Activated T-cell treated with anti-CD3 and anti-CD28 coated beads for 4 hours (primary cell): Measurements from ENCODE around the gene MND1.
"Not testable (repeated sequence)": the region's sequence is repeated elsewhere in the genome, so short reads cannot be mapped to it uniquely, and the experiment has no call there.

ENCODE experiments used
- DNase-seq: peaks from one replicate; pipeline ENCODE4 v3.0.0-alpha.2; 2020

The MND1 gene

DNA sequence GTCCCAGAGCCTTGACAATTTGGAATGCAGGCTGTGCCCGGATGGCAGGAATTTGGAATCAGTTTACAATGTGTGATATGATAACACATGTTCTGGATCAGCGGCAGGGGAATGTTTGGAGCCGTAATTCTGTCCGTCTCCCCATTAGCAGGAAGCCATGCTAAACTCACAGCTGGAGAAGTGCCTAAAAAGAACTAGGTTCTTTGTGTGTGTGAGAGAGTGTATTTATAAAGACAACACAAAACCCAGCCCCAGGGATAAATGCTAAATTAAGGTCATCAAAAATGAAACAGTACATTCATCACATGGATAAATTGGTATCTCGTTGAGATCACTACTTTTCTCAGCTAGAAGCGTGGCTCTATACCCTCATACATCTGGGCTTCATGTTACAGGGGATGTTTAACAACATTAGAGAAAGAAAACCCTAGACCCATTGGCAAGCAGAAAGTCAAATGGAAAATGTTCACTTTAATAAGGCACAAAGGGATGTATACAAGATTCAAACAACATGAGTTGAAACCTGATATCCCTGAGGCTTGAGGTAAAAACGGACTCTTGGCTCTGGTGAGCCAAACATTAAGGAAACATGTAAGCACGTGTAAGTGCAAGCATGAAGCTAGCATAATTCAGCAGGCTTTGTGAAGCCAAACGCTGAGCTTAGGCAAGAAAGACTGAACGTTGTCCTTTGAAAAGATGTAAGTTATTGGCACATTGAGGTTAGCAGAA is 103.7 kb downstream of the MND1 start:
- no peak for DNase-seq

DNA sequence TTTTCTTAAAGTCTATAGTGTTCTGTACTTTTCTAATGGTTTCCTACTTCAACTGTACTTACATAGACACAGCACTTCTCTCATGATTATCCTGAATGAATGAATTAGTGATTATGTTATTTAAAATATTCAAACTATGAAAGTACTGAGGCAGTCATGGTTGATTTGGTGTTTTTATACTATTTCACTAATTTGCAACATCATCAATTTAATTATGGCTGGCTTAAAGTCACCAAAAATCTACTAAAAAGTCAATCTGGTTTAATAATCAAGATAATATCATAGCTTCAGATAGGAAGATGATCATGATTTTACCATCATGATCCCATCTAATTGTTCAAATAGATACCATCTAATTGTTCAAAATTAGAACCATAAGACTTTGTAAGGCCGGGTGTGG is 104.8 kb downstream of the MND1 start:
- no peak for DNase-seq

DNA sequence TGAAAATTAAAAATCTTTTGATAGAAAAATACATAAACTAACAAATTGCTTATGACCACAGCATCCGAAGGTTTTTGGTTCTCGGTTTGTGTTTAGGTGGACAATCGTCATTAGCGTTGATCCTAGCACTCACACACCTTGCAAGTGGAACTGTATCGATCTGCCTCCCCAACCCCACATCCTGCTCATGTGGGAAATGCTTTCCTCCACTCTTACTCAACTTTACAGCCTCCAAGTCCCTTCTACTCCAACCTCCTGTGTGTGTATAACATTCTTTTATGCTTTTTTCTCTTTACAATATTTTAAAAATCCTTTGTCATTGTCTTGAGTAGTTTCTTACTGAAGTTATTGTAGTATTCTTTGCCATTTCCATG is 106.0 kb downstream of the MND1 start:
- DNase-seq = no peak

DNA sequence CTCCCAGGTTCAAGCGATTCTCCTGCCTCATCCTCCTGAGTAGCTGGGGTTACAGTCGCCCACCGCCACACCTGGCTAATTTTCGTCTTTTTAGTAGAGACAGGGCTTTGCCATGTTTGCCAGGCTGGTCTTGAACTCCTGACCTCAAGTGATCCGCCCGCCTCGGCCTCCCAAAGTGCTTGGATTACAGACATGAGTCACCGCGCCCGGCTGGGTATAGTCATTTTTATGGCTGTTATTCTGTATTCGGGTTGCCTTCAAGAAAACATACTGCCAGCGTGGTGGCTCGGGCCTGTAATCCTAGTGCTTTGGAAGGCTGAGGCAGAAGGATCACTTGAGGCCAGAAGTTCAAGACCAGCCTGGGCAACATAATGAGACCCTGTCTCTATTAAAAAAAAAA is 106.7 kb downstream of the MND1 start:
- DNase-seq = not testable (repeated sequence)

DNA sequence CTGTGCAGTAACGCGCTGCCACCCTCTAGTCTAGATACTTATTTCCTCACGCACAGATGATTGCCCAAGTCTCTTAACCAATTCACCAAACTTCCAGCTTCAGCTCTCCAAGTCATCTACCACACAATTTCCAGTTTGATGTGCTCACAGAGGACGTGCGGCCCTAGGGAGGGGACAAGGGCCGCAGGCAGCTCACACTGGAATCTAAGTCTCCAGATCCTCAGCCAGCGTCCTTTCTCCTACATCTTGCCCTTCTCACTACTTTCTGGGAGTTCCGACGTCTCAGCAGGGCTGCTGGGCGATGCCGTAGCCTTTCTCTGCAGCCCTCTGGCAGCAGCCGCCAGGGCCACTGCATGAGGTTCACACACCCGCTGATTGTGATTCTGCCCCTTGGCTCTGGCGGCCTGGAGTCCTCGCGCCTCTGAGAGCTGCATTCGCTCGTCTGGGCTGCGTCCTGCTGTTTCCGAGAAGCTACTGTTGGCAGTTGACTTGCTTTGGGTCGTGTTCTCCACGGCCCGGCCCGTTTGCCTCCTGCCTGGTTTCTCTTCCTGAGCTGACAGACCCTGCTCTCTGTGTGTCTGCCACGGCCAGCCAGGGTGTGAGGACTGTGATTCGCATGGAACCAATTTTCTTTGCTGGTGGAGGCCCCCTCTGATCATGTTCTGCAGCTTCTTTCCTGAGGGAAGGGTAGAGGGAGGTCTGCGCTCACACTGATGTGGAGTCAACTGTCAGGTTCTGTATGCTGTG is 107.6 kb downstream of the MND1 start:
- no peak for DNase-seq

DNA sequence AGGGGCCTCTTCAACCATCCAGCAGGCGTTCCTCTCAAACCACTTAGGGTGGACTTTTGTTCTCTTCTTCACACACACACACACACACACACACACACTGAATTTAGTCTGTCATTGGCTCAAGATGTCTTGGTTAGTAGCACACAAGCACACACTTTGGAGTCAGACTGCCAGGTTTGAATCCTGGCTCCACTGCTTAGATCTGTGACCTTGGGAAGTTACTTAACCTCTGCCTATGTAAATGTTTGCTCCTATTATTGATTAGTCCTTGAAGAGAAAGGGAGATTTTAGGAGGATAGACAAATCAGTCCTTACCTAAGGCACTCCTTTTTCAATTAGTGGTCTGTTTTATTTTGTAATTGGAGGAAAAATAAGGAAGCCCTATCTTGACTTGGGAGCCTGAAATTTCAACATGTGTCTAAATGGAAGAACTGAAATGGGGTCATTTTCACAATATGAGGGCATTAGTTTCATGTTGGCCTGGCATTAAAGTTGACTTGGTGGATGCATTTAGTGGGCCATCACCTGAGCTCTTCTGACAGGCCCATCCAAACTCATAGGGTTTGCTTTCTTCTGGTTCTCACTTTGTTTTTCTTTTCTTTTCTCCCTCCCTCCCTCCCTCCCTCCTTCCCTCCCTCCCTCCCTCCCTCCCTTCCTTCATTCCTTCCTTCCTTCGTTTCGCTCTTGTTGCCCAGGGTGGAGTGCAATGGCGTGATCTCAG is 108.3 kb downstream of the MND1 start:
- no peak for DNase-seq

DNA sequence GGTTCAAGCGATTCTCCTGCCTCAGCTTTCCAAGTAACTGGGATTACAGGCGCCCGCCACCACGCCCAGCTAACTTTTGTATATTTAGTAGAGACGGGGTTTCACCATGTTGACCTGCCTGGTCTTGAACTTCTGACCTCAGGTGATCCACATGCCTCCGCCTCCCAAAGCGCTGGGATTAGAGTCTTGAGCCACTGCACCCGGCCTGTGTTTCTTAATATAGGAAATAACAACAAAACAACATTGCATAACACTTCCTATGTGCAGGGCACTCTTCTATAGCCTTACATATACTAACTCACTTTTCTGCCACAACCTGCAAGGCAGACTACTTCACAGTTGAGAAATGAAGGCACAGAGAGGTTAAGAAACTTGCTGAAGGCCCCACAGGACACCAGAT is 108.9 kb downstream of the MND1 start:
- DNase-seq = no peak

DNA sequence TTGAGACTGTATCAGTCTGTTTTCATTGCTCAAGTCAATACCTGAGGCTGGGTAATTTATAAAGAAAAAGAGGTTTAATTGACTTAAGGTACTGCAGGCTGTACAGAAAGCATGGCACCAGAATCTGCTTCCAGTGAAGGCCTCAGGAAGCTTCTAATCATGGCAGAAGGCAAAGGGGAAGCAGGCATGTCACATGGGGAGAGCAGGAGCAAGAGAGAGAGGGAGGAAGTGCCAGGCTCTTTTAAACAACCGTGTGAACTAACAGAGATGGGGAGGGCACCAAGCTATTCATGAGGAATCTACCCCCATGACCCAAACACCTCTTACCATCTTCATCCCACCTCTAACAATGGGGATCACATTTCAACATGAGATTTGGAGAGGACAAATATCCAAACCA is 114.5 kb downstream of the MND1 start:
- no peak for DNase-seq

DNA sequence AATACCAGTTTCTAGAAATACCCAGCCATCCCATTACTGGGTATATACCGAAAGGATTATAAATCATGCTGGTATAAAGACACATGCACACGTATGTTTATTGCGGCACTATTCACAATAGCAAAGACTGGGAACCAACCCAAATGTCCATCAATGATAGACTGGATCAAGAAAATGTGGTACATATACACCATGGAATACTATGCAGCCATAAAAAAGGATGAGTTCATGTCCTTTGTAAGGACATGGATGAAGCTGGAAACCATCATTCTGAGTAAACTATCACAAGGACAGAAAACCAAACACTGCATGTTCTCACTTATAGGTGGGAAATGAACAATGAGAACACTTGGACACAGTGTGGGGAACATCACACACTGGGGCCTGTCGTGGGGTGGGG is 117.1 kb downstream of the MND1 start:
- not testable (repeated sequence) for DNase-seq

DNA sequence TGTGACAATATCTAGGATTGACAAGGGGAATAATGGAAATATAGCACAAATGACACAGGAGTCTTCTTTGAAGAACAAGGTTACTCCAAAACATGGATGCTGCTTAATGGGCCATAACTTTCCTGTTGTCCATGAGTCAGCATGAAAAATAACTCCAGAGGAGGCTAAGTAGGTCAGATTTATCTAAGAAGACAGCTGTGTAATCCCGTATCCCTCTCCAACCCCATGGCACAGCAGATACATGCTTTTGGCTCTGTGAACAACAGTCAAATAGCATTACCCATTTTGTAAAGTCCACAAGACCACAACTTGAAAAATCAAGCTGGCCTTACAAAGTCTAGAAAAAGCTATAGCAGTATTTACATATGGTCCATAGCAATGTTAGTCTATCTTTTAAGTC is 119.6 kb downstream of the MND1 start:
- DNase-seq = no peak
